Medulla oblongata (tissue), 1 donor: ENCODE data around the gene ST8SIA2.

ENCODE experiments used
- DNase-seq: peaks from one replicate; pipeline ENCODE4 v3.0.0-alpha.2; 2015; ENCODE audit errors: extremely low spot score

ST8SIA2 gene, protein sequence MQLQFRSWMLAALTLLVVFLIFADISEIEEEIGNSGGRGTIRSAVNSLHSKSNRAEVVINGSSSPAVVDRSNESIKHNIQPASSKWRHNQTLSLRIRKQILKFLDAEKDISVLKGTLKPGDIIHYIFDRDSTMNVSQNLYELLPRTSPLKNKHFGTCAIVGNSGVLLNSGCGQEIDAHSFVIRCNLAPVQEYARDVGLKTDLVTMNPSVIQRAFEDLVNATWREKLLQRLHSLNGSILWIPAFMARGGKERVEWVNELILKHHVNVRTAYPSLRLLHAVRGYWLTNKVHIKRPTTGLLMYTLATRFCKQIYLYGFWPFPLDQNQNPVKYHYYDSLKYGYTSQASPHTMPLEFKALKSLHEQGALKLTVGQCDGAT

DNA sequence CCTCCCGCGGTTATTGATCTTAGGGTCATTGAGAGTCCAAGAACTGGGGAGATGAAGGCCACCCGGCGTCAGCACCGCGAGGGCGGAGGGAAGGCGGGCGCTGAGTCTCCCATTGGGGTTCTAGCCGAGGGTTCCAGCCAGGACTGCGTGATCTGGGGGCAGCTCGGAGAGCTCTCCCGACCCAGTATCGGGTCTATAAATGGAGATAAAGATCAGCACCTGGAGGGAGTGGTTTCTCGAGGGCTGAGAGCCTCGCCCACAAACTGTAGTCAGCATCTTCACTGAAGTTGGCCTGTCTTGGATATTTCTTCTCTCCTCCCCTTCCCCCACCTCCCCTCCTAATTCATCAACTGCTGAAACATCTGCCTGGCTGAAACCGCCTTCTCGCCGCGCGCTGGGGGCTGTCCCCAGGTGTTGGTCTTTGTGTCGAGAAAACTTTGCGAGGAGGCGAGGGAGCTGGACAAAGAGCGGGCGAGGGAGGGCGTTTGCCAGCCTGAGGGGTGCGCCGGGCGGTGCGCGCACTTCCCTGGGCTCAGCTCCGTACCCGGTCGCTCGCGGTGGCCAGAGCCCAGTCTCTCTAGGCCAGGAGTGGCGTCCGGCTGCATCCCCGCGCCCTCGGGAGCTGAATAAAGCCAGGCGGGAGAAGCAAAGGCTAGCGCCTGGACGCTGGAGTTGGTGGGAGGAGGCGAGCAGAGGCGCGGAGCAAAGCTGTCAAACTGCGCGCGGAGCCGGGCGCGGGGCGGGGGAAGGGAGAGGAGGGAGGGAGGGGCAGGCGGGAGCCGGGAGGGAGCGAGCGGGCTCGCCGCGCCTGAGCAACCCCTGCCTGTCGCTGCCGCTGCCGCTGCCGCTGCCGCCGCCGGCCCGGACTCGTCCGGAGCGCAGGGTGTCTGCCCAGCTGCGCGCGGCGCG lies at the start of gene ST8SIA2:
ST8SIA2 (plus strand) TSS at position 811 of the 909 bp plus-strand sequence. CDS start 184 bp downstream, outside the sequence.
- DNase-seq = no peak

DNA sequence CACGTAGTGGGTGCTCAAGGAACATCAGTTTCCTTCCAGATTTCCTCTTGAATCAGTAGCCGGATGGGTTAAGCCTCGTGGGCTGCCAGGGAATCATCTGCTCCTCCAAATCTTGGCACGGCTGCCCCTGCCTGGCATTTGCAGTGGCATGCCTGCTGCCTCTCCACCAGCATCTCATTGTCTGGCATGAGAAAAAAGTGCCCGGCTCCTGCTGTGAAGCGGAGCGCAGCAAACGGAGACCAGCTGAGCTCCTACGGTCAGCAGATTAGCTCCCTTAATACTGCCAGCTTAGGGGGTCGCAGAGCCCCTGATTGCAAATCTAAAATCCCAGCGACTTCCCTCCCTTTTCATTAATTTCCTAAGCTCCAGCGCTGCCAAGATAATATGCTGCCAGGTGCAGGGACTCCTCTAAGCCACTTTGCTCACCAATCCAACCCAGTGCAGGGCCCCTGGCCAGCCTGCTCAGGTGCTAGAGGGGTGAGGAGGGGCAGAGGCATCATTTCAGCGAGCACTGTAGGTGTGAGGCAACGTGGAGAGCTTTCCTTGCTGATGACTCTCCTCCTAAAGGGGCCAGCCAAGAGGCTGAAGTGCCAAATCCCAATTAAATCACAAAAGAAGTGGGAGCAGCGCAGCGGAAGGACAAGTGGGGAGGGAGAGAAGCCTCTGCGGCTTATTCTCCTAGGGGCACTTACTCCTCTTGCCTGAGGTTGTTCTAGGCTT lies 49.6 kb upstream of the ST8SIA2 start:
- peak; percentile 42 for DNase-seq

DNA sequence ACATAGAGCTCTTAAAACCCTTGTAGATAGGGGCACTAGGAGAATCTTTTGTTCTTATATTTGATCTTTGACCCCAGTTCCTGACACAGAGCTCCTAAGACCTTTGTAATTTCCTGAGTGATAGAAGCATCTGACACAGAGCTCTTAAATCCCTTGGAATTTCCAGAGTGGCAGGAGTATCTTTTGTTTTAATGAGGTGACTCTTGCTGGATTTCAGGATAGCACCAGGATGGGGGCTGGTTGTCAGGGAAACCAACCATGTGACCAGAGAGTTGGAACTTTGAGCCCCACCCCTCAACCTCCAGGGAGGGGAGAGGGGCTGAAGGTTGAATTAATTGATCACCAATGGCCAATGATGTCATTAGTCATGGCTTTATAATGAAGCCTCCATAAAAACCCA lies 47.6 kb upstream of the ST8SIA2 start:
- no peak for DNase-seq

DNA sequence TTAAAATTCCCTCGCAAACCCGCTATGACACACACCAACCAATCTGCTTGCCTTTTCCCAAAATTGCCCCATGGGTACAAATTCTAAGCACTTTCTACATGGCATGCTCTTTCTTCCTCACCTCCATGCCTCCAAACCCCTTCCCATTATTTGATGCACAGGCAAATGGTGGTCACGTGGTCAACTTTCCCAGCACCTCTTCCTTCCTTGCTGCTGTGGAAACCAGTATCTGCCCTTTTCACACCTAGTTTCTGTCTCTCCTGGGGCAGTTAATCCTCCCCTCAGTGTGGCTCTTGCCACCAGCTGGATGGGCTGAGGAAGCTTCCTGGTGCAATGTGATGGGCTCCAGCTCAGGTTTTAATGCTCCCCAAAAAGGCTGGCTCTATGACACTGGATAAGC lies 38.4 kb upstream of the ST8SIA2 start:
- DNase-seq = no peak

DNA sequence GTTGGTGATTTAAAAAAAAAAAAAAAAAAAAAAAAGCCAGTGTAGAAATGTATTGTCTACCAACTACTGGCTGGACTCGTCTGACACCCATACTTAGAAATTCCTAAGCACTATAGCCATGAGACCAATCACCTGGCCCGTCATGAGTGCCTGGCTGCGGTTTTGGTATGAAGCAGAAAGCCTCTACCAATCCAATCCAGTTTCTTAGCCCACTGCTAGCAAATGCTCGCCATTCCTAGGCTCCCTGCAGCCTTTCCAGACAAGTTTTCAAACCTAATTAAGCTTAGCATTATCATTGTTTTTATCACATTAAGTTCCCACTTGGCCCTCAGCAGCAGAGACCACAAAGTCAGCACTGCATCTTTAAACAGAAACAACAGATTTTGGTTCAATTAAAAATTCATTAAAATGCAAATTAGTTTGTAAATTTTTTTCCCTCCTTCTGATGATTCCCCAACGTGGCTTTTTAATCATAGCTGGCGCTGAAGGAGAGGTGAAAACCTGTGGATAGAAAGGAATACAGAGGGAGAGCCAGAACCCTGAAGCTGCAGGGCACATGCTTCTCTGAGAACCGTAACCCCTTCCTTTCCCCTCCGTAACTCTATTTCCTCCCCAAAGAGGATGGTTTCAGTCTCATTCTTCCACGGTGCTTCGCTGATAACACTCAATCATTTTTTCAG lies 32.2 kb upstream of the ST8SIA2 start:
- DNase-seq = no peak

DNA sequence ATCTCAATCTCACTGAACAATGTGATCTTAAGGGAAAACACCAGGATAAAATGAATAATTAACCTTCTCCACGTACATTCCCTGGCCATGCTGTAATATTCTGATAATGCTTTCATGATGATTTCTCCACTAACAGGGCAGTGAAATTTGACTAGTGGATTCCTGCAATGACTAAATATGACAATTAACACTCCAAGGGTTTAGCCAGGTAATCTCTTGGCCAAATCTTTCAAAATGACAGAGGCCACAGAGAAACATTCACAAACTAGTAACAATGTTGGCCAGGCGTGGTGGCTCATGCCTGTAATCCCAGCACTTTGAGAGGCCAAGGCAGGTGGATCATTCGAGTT lies 31.7 kb upstream of the ST8SIA2 start:
- DNase-seq = no peak

DNA sequence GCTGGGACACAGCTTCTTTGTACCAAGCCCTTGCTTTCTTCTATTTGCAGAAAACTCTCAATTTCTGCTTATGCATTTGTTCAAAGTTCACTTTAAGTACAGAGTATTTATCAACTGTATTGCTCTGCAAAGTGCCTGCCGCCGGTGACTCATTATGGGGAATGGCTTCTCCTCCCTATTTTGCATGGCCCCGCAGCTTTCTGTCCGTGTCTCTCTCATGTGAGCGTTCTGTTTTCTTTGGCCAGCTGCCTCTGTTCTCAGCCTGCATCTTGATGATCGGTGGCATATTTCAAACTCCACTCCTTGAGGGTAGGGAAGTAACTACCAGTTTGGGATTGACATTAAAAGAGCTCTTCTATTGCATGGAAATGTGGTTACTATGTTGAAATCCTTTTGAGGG lies 28.6 kb upstream of the ST8SIA2 start:
- no peak for DNase-seq

DNA sequence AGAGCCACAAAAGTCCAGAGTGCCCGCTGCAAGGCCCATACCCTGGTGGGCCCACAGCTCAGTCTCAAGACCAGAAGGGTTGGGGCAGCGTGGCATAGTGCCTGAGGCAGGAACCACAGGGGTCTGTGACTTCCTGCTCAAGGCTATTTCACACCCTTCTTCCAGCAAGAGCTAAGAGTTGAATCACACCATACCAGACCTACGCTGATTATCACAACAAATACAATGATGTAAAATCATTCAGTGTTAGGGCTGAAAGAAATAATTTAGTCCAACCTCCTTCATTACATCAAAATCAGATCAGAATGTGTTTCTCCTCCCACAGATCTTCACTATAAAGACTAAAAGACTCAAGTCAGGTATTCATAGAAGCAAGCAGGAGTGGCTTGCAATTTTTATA lies 27.8 kb upstream of the ST8SIA2 start:
- no peak for DNase-seq

DNA sequence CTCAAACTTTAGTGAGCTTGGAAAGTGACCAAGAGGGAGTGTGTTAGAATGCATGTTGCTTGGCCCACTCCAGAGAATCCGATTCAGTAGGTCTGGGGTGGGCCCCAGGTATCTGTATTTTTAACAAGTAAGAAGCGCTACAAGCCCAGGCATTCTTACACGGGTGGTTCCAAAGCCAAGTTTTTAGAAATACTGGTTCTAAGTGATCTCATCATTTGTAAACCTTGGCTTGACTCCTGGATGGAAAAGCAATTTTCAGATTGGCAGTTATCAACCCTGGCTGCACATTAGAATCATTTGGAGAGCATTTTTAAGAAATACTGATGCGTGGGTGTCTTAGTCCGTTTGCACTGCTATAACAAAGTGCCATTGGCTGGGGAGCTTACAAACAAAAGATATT lies 27.3 kb upstream of the ST8SIA2 start:
- no peak for DNase-seq

DNA sequence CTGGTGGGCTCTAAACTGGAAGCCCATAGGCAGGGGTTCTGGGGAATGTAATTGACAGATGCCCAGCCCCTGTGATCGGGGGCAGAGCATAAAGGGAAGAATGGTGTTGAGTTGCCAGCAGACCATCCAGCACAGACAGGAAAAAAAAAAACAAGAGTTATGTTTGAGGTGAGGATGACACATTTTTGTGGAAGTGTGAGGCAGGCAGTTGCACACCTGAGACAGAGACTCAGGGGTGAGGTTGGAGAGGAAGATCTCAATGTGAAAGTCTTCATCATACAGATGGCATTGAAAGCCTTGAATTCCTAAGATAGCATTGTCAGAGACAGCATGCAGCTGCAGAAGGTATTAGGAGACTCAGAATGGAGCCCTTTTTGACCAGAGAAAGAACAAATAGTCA lies 18.6 kb upstream of the ST8SIA2 start:
- DNase-seq = no peak

DNA sequence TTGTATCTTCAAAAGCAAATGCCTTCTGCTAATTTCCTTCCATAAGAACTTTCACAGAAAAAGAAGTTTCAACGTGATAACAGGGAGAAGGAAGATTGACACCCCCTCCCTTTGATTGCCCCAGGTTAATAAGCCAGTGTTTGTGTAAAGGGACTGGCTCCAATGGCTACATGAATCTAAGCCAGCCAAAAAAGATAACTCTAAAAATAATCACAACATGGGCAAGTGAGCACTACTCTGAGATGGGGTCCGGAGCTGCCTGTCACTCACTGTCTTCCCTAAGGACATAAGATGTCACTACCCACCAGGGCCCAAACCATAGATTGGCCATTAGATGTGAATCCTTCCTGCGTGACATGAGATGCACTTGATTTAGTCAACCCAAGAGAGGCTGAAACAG lies 17.6 kb upstream of the ST8SIA2 start:
- no peak for DNase-seq

DNA sequence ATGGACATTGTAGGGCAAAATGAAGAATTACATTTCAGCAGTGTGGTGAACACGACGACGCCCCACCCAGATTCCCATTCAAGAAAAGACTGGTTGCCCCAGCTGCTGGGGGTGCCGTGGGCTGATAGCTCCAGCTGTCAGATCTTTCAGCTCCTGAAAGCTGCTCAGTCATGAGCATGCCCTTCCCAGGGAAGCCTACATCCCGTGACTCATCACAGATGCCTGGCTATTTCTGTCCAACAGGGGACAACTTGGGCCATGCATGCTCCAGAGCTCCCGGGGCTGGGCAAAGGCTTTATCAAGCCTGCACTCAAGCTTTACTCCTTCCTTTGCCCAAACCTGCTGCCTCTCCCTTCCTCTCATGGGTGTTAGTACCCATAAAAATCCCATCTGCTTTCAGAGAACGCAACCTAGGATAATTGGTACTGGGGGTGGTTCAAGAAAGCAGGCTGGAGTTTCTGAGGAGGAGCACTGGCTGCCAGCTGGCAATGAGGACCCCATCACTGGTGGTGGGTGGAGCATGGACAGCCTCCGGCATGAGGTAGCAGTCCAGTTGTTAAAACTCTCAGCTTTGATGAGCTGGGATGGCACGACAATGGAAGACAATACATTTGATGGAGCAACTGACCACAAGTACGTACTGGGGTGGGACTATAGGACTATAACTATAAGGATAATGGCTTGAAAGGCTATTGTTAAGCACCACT lies 16.4 kb upstream of the ST8SIA2 start:
- DNase-seq = no peak

DNA sequence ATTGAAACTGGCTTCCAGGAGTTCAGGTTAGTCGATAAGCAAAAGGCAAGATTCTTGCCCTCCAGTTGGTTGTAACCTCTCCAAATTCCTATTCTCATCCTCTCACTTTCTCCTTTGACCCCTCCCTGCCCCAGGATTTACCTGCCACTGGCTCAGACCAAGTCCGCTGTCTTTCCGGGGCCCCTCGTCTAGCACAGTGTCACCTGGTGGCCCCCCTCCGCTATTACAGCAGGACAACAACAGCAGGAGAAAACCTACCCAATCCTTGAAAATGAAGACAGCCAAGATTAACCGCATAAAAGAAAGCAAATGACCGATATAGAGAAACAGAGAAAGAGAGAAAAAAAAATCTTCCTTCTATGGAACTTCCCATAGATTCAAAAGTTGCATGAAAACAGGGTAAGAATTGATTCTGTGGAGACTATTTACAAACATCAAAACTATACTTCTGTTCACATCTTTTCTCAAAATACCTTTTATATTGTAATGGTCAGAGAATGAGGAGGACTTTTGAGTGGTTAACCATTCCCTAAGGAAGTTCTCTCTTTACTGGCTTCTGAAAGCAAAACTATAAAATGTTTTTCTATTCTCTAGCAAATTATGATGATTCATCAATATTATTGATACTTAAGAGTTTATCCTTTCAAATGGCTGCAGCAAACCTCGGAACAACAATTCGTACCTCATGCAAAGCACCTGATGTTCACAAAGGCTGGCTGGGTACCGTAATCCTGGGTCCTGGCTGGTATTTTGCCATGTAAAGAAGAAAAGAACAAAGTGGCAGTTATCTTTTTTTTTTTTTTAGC lies 10.0 kb upstream of the ST8SIA2 start:
- no peak for DNase-seq

DNA sequence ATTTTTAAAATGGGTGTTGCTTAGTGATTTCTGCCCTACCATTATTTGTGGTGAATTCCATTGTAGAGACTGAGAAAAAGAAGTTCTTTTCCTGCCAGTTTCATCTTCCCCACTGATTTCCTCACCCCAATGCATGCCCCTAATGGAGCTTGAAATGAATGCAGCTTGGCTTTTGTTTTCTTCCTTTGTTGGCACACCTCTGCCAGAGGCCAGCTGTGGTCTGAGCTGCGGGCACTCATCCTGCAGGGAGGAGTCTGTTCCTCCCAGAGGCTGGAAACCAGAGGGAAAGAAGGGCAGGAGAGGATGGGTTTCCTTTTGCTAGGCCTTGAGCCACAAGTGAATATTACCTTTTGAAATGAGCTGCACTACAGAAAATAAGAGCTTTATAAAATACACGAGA lies 9.3 kb upstream of the ST8SIA2 start:
- no peak for DNase-seq

DNA sequence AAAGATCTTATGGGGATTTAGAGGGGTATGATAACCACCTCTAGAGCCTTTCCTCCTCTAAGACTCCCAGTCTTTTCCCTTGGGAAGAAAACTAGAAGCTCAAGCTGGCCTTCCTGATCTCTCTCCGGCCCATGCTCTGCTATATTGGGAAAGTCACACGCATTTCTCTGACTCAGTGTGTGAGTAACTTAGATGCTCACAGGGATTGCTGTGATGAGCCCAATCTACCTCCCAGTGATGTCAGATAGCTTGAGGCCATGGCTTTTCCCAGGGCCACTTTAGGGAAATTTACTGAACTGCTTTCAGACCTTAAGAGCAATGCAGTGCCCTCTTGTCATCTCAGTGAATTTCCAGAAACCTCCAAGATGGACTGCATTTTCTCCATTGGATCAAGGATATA lies 8.6 kb upstream of the ST8SIA2 start:
- no peak for DNase-seq

DNA sequence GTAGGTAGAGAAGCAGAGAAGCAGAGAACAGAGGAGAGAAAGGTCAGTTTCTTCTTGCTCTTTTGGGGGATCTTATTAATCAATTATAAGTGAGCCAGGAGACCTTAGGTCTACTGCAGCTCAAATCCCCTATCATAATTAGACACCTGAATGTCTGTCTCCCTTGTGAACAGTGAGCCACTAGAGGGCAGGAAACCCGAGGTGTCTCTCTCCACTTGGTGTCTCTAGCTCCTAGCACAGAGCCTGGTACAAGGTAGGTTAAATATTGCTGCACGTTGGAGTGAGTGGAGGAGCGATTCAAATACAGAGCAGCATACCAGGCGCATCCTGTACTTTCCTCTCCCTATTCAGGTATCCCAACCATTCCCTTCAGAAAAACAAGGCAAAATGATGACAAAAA lies 2.0 kb upstream of the ST8SIA2 start:
- DNase-seq = no peak

DNA sequence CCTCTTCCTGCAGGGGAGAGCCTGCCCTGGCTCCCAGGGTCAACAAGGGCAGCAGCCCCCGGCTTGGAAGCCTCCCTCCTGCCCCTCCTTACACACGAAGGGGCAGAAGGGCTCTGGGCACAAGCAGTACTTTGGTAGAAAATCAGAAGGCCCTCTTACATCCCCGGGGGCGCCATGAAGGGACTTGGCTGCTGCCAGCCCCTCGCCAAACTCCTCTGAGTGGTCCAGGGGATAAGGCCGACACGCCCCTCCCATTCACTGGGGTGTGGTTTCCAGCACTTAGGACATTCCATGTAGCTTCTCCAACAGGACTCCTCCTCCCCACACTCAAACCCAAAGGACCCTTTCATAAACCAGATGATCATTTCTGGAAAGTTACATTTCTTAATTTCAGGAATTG lies 1.2 kb upstream of the ST8SIA2 start:
- DNase-seq = no peak

DNA sequence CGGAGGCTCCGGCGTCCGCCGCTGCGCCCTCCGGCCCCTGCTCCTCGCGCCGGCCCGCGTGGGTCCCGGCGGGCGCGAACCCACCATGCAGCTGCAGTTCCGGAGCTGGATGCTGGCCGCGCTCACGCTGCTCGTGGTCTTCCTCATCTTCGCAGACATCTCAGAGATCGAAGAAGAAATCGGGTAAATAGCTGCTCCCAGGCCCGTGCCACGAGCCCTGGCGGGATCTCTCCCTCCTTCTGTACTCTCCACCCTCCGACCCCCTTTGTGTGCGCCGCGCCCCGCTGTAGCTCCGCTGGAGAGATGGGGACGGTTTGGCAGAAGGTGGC lies 263 bp downstream of the ST8SIA2 start:
- no peak for DNase-seq

DNA sequence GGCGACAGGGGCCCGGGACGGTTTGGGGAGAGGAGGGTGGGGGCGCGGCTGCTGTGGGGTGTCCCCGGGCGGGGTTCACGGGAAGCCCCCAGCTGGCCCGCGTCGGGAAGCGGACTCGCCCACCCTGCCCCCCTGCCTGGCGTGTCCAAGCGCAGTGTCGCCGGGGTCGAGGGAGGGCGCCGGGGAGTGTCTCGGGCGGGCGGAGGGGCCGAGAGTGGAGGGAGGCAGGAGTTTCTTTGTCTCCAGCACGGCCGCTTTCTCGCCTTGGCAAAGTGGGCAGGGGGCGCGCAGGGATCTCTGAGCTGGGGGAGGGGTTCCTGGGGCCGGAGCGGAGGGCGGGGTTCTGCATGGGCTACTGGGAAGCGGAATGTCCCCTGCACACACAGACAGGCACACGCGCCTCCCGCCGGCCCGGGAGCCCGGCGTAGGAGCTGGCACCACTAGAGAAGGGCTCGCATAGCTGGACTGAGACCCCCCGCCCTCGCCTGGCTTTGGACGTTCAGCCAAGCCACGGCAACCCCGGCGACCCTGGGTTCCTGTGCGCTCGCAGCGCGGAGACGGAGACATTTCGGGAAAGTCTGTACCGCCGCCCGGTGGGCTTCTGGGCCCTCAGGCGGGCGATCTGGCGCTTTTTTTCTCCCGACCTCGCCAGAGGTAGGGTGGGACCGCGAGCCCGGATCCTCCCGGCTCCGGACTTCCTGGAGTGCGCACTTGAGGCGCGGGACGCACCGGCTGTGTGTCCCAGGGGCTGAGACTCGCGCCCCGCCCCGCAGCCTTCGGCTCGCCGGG lies 822 bp downstream of the ST8SIA2 start:
- no peak for DNase-seq
